IMR-90 (cell line): ENCODE measurements around the gene STX8. TPM values are rescaled to one million over a fixed set of nuclear protein-coding genes. Genes with fewer than 3 reads are reported as not detected.

Experiments
- ATAC-seq: fragments of 200-7000 bp; cut with Tn5 transposase; 2 replicates; pipeline ENCODE4 v1.9.1; 2020; ENCODE audit warnings: low read depth, mild to moderate bottlenecking, moderate library complexity
- BruUV-seq: library from RNA; stranded (reverse); fragments of 400-500 nt; replicated peaks from 2 replicates; lab custom pipeline; 2021; lab: Mats Ljungman, UMichigan
- CTCF ChIA-PET: fragments of 300-600 bp; formaldehyde crosslinking; extraction: SDS; loops from one replicate; lab custom pipeline; 2021; ENCODE audit warnings: antibody characterized with exemption; lab: Yijun Ruan, JAX
- POLR2A ChIA-PET: fragments of 300-600 bp; sonication (Branson Sonifier 250); formaldehyde crosslinking; loops from one replicate; lab custom pipeline; 2022; ENCODE audit warnings: antibody characterized with exemption; ENCODE audit not compliant: unreplicated experiment; lab: Charles Lee
- DNase-seq: peaks from one replicate; pipeline ENCODE4 v3.0.0; 2013
- H2AFZ ChIP-seq: replicated peaks from 2 replicates; pipeline ENCODE3; 2013; ENCODE audit warnings: low read length, mild to moderate bottlenecking; ENCODE audit not compliant: poor library complexity
- H2AK5ac ChIP-seq: 2 replicates; pipeline ENCODE4 v1.6.1; 2013; ENCODE audit warnings: low read depth, low read length, inconsistent platforms
- H2AK9ac ChIP-seq: replicated peaks from 2 replicates; pipeline ENCODE3; 2013; ENCODE audit warnings: mild to moderate bottlenecking, low read depth, low read length, moderate library complexity; ENCODE audit not compliant: poor library complexity
- H2BK120ac ChIP-seq: 2 replicates; pipeline ENCODE4 v1.6.1; 2013; ENCODE audit warnings: low read depth, low read length, inconsistent platforms
- H2BK15ac ChIP-seq: 3 replicates; pipeline ENCODE4 v1.6.1; 2013; ENCODE audit warnings: low read depth, low read length, inconsistent platforms
- H2BK20ac ChIP-seq: 2 replicates; pipeline ENCODE4 v1.6.1; 2013; ENCODE audit warnings: low read depth, mild to moderate bottlenecking, inconsistent platforms, low read length, moderate library complexity
- H2BK5ac ChIP-seq: 2 replicates; pipeline ENCODE4 v1.6.1; 2013; ENCODE audit warnings: mild to moderate bottlenecking, low read depth, low read length, inconsistent platforms; ENCODE audit not compliant: poor library complexity, severe bottlenecking
- H3K14ac ChIP-seq: replicated peaks from 2 replicates; pipeline ENCODE4 v1.6.1; 2013; ENCODE audit warnings: low read depth, low read length, inconsistent platforms
- H3K18ac ChIP-seq: 2 replicates; pipeline ENCODE4 v1.6.1; 2013; ENCODE audit warnings: low read depth, low read length, control low read depth
- H3K23ac ChIP-seq: 2 replicates; pipeline ENCODE4 v1.6.1; 2013; ENCODE audit warnings: low read depth, low read length, inconsistent platforms
- H3K27ac ChIP-seq: 2 replicates; pipeline ENCODE4 v1.5.1; 2013; ENCODE audit warnings: mild to moderate bottlenecking, control low read depth, low read length; ENCODE audit not compliant: insufficient read depth
- H3K27me3 ChIP-seq: 2 replicates; pipeline ENCODE4 v1.6.1; 2013; ENCODE audit warnings: low read length; ENCODE audit not compliant: control insufficient read depth, insufficient read depth
- H3K36me3 ChIP-seq: 2 replicates; pipeline ENCODE4 v1.6.1; 2013; ENCODE audit warnings: low read length, mixed read lengths; ENCODE audit not compliant: control insufficient read depth, insufficient read depth
- H3K4ac ChIP-seq: 2 replicates; pipeline ENCODE4 v1.6.1; 2013; ENCODE audit warnings: low read depth, low read length, inconsistent platforms
- H3K4me1 ChIP-seq: 2 replicates; pipeline ENCODE4 v1.6.1; 2013; ENCODE audit warnings: low read length, mixed read lengths; ENCODE audit not compliant: control insufficient read depth, insufficient read depth
- H3K4me2 ChIP-seq: 2 replicates; pipeline ENCODE4 v1.6.1; 2013; ENCODE audit warnings: low read depth, mild to moderate bottlenecking, control low read depth, low read length, moderate library complexity
- H3K4me3 ChIP-seq: 2 replicates; pipeline ENCODE4 v1.5.1; 2013; ENCODE audit warnings: low read depth, mild to moderate bottlenecking, control low read depth, low read length, moderate library complexity; ENCODE audit not compliant: insufficient read depth
- H3K56ac ChIP-seq: 2 replicates; pipeline ENCODE4 v1.6.1; 2013; ENCODE audit warnings: low read length, inconsistent platforms; ENCODE audit not compliant: insufficient read depth; ENCODE audit errors: extremely low read depth
- H3K79me1 ChIP-seq, 2 experiments: 2 replicates each; pipeline ENCODE4 v1.6.1; 2013; ENCODE audit warnings: low read length in 2 of 2, inconsistent platforms in 1 of 2, low read depth in 1 of 2
- H3K9ac ChIP-seq: 2 replicates; pipeline ENCODE4 v1.6.1; 2013; ENCODE audit warnings: low read depth, low read length, control low read depth
- H3K9me1 ChIP-seq: 2 replicates; pipeline ENCODE4 v1.6.1; 2013; ENCODE audit warnings: low read length, inconsistent platforms; ENCODE audit not compliant: insufficient read depth
- H3K9me3 ChIP-seq: 2 replicates; pipeline ENCODE4 v1.6.1; 2013; ENCODE audit warnings: low read length; ENCODE audit not compliant: control insufficient read depth, insufficient read depth
- H4K20me1 ChIP-seq: 2 replicates; pipeline ENCODE4 v1.6.1; 2013; ENCODE audit warnings: low read length, inconsistent platforms; ENCODE audit not compliant: insufficient read depth
- H4K5ac ChIP-seq: 2 replicates; pipeline ENCODE4 v1.6.1; 2013; ENCODE audit warnings: mild to moderate bottlenecking, low read depth, low read length, control low read depth
- H4K8ac ChIP-seq, 2 experiments: 2 replicates each; pipeline ENCODE4 v1.6.1; 2013; ENCODE audit warnings: low read depth in 2 of 2, low read length in 2 of 2, control low read depth in 1 of 2, inconsistent platforms in 1 of 2
- H4K91ac ChIP-seq: 2 replicates; pipeline ENCODE4 v1.6.1; 2013; ENCODE audit warnings: low read depth, low read length, inconsistent platforms; ENCODE audit not compliant: insufficient read depth
- CTCF ChIP-seq: conservative IDR thresholded peaks from 2 replicates; pipeline ENCODE4 v1.5.1; 2012; ENCODE audit warnings: mild to moderate bottlenecking, low read depth, low read length, improper control_type of control experiment
- ELK1 ChIP-seq: fragments of 150-350 bp; IDR thresholded peaks from 2 replicates; pipeline ENCODE4 v1.6.1; 2016; ENCODE audit warnings: low read depth, mild to moderate bottlenecking, low read length, moderate library complexity, borderline replicate concordance
- FOS ChIP-seq: fragments of 150-350 bp; IDR thresholded peaks from 2 replicates; pipeline ENCODE4 v1.6.1; 2016; ENCODE audit warnings: low read depth, low read length
- MAFK ChIP-seq: IDR thresholded peaks from 2 replicates; pipeline ENCODE4 v1.6.1; 2012; ENCODE audit warnings: low read depth, low read length, improper control_type of control experiment
- SMC3 ChIP-seq: fragments of 150-350 bp; IDR thresholded peaks from 2 replicates; pipeline ENCODE4 v1.6.1; 2016; ENCODE audit warnings: low read depth, mild to moderate bottlenecking, antibody characterized with exemption, low read length, moderate library complexity
- dilution Hi-C: fragments of 300-500 bp; cut with HindIII; formaldehyde crosslinking; loops from one replicate; pipeline ENCODE4 v1.14.3; 2018; ENCODE audit warnings: low sequenced_read_pairs; ENCODE audit not compliant: unreplicated experiment
- in situ Hi-C: fragments of 300-500 bp; cut with MboI; formaldehyde crosslinking; loops from 3 replicates; pipeline ENCODE4 v1.14.3; 2019; ENCODE audit warnings: low sequenced_read_pairs, inconsistent platforms, mixed read lengths
- intact Hi-C: fragments of 100-400 bp; cut with micrococcal nuclease; formaldehyde crosslinking; loops from 2 replicates; pipeline ENCODE4 v1.10.0; 2022
- polyA plus RNA-seq, 3 experiments: library from polyadenylated mRNA; depleted of rRNA; stranded (reverse); fragments of >200 nt; gene quantifications; 2 replicates each; pipeline ENCODE4 v1.2.3, GENCODE V29; 2012; ENCODE audit warnings: low replicate concordance in 1 of 3
- total RNA-seq: library from RNA; depleted of rRNA; stranded (reverse); fragments of >200 nt; gene quantifications from 2 replicates; pipeline ENCODE4 v1.2.3, GENCODE V29; 2012

STX8 gene
- total and polyA plus RNA-seq, 2 of the 4 experiments (the other 2 are of a cell fraction): 26.5 to 47.0 TPM

DNA sequence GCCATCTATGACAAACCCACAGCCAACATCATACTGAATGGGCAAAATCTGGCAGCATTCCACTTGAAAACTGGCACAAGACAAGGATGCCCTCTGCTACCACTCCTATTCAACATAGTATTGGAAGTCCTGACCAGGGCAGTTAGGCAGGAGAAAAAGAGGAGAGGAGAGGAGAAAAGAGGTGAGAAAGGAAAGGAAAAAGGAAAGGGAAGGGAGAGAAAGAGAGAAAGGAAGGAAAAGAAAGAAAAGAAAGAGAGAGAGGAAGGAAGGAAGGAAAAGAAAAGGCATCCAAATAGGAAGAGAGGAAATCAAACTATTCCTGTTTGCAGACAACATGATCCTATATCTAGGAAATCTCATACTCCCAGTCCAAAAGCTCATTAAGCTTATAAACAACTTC is 11.5 kb downstream of the STX8 start:
- no peak overlapping the region for H4K8ac ChIP-seq
- ChIA-PET CTCF (no interaction called here), POLR2A (no interaction called here)
- no peak overlapping the region for H3K23ac ChIP-seq
- no peak overlapping the region for H4K91ac ChIP-seq
- H3K36me3 ChIP-seq: peaks cover 3% of the 10 kb centered on the region
- H3K4me1 ChIP-seq: no peaks in the 10 kb centered on the region
- TF ChIP-seq FOS: no peak
- no peak for TF ChIP-seq MAFK
- no peak for TF ChIP-seq ELK1
- no peak for TF ChIP-seq CTCF
- no peak for TF ChIP-seq SMC3
- H3K9me3 ChIP-seq: no peaks in the 10 kb centered on the region
- no peak overlapping the region for H3K4ac ChIP-seq
- H2BK20ac ChIP-seq: no peak overlapping the region
- DNase-seq (no peak), ATAC-seq (no peak)
- H3K27me3 ChIP-seq: no peaks in the 10 kb centered on the region
- no peak overlapping the region for H3K56ac ChIP-seq
- H2BK120ac ChIP-seq: no peak overlapping the region
- H3K79me1 ChIP-seq: 0 out of 4 replicates have a peak, but pooled peaks cover 0 to 3% of the 10 kb centered on the region in 2 experiments
- H2AFZ ChIP-seq: no peak overlapping the region
- no TSS peak for BruUV-seq
- no peaks in the 10 kb centered on the region for H4K20me1 ChIP-seq
- no peak overlapping the region for H3K27ac ChIP-seq
- H2BK15ac ChIP-seq: no peak overlapping the region
- intact Hi-C loops: no loop called here
- no peak overlapping the region for H4K5ac ChIP-seq
- dilution Hi-C loops: no loop called here
- no peak overlapping the region for H3K14ac ChIP-seq
- in situ Hi-C loops: no loop called here
- no peak overlapping the region for H2AK5ac ChIP-seq
- H3K18ac ChIP-seq: no peak overlapping the region
- H3K9ac ChIP-seq: no peak overlapping the region
- H2BK5ac ChIP-seq: no peak overlapping the region
- H2AK9ac ChIP-seq: no peak overlapping the region
- H3K9me1 ChIP-seq: no peaks in the 10 kb centered on the region
- H3K4me3 ChIP-seq: no peak overlapping the region
- no peak overlapping the region for H3K4me2 ChIP-seq
